Mucosa of gallbladder (tissue), 1 donor: ENCODE results near the gene ZNF277. TPM values are rescaled to one million over a fixed set of nuclear protein-coding genes. Genes with fewer than 3 reads are reported as not detected.

Experiments
- DNase-seq: peaks from one replicate; pipeline ENCODE4 v3.0.0-alpha.2; 2020; ENCODE audit warnings: low spot score
- total RNA-seq: library from RNA; stranded (reverse); gene quantifications from one replicate; pipeline ENCODE4 v1.2.1, GENCODE V29; 2021
- donor health status: DM: no; HTN: no; CAD: no.

The ZNF277 gene, protein sequence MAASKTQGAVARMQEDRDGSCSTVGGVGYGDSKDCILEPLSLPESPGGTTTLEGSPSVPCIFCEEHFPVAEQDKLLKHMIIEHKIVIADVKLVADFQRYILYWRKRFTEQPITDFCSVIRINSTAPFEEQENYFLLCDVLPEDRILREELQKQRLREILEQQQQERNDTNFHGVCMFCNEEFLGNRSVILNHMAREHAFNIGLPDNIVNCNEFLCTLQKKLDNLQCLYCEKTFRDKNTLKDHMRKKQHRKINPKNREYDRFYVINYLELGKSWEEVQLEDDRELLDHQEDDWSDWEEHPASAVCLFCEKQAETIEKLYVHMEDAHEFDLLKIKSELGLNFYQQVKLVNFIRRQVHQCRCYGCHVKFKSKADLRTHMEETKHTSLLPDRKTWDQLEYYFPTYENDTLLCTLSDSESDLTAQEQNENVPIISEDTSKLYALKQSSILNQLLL
- total RNA-seq = 29.4 TPM

DNA sequence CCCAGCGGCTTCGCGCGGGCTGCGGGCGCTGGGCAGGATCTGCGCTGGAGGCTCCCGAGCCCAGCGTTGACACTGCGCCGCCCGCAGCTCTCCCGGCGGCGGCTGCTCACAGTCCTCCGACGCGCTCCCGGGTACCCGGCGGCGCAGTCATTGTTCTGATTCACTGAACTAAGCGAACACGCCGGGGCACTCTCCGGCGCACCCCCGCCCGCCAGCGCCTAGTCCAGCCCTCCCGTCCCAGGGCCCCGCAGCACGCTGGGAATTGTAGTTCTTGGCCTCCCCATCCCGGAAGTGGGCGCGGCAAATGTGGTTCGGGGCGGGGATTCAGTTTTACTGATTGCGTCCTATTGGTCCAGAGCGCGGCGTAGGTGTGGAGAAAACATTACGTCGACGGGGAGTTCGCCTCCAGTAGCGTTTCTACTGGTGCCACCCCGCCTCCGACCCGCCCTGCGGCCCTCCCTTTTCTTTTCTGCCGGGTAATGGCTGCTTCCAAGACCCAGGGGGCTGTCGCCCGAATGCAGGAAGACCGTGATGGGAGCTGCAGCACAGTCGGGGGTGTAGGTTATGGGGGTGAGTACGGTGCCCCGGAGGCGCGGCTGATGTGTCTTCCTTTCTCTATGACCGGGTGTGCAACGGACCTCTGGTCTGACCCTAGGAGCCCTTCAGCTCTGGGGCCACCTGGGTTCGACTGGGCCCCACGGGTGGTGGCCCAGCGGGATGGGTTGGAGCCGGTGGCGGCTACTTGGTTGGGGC lies at the start of gene ZNF277, which contains the start of gene DOCK4:
TSS of gene ZNF277 (plus strand) at position 458 of the 753 bp plus-strand sequence. CDS start at position 480, 22 bp downstream.
TSS of gene DOCK4 (minus strand) at position 162 of the 753 bp plus-strand sequence. CDS start 261 bp downstream, outside the sequence.
- DNase-seq = peak; percentile 99

DNA sequence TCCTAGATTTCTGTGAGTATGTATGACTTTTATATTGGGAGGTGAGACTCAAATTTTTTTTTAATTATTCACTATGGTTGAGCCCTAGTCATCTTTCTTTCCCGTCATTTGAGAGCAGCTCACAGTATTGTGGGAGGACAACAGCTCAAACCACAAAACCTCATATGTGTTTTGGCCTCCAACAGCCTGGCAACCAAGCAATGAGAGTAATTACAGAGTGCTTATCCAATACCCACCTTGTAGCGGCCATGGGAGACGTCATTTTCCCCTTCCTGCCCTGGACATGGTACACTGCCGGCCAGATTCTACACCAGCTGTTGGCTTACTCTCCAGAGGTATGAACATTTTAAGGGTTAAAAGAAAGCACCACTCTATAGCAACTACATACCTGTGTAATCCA lies 49.4 kb upstream of the ZNF277 start:
- no peak for DNase-seq

DNA sequence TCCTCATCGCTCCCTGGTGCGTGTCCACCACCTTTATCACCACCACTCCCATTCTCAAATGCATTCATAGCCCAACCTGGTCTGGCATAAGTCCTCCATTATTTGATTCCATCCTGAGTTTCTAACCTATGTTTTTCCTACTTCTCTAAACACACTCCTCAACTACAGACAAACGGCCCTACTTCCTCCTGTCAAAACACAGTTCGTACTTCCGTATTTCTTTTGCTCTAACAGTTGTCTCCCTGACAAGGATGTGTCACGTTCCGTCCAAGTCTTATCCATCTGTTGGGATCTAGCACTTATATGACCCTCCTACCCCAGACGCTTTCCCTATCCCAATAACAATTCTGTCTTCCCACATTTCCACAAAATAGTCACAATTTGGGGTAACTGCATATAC lies 47.1 kb upstream of the ZNF277 start:
- no peak for DNase-seq

DNA sequence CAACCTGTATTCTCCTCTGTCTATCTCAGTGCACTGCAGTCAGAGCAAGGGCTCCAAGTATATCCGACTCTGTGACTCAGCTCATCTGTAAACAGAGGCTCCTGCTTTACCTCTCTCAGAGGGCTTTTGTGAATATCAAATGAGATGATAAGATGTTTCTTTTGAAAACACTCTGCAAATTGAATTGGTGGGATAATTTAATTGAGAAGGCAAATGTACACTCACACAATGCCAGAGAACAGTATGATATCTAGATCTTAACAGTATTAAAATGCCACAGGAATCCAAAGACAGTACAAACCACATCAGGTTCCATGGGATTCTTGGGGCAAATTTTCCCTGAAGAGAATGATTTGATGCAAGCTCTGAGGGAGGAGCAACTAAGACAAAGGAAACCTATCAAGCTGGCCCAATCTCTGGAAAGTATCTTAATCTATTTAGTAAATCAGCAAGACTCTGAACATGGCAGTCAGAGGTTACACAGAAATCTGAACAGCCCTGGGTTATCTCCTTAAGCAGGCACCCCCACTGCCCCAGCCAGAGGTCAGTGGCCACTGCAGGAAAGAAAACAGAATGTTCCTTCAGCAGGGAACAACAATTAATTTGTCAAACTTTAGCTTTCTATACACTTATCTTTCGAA lies 46.2 kb upstream of the ZNF277 start:
- DNase-seq = no peak

DNA sequence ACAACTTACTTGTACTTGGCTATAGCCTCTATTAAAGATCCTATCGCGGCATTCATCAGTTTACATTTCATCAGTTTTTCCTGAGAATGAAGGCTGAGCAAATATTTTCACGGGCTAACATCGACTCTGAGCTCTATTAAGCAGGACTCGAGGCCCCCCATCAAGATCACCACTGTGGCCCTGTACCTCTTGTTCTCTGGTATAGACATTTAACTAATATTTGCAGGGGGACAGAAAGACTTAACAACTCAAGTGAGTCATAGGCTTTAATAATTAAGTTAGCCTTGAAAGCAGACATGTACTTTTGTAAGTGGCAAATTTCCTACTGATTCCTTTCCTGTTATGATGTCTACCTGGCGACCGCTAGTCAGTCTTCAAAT lies 45.7 kb upstream of the ZNF277 start:
- DNase-seq = no peak

DNA sequence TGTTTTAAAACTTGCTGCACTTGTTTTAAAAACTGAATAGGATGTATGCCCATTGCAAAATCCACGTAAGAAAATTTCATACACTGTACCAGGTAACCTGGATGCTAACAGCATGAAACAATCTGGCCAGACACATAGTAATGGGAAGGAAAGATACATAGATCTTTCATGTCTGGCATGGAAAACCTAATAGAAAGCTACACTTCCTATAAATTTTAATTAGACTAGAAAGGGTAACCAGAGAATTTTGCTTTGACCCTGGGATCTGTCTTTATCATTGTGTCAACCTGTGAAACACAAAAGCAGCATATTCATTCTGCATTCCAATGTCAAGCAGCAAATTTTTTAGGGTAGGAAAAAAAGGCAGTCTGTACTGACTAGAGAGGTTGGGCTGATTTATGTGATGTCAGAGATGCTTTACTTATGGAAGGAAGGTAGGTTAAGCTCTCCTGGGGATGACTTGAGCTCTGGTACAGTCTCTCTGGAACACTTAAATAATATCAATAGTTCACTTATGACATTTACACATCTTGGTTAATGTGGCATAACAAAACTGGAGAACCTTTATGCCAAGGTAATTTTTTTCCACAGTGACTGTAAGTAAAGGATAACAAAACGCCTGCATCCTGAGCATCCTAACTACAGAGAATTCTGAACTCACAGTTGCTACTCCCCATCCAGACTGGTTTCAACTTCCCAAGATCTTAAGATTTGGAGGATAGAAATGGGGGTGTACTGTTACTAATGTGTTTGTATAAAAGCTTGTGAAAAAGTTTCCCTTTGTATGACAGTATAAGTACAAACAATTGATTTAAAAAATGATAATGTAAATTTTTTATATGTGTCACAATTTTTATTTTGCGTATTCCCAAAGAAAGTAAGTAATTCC lies 45.0 kb upstream of the ZNF277 start:
- no peak for DNase-seq

DNA sequence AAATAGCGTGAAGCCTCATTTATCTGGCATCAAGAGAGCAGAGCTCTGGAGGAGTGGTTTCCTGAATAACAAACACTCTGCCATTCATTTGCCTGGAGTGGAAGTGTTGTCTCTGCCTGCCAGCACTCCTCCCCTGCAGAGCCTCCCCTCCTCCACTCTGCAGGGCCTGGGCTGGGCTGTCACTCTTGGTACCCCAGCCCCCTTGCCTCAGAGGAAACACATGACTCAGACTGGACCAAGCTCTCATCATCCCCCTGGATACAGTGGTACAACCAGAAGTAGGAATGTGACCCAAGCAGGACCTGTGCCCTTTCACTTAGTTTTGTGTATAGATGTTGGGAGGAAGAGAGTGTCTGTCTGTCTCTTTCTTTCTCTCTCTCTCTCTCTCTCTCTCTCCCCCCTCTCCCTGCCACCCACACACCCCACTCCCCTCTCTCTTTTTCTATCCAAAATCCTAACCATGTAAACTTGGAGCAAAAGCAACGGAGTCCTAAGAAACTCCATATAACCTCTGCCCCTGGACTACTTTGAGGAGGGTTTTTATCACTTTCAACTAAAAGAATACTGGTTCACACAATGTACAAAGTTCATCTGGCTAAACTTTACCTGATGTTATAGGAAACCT lies 44.2 kb upstream of the ZNF277 start:
- DNase-seq = peak; percentile 29

DNA sequence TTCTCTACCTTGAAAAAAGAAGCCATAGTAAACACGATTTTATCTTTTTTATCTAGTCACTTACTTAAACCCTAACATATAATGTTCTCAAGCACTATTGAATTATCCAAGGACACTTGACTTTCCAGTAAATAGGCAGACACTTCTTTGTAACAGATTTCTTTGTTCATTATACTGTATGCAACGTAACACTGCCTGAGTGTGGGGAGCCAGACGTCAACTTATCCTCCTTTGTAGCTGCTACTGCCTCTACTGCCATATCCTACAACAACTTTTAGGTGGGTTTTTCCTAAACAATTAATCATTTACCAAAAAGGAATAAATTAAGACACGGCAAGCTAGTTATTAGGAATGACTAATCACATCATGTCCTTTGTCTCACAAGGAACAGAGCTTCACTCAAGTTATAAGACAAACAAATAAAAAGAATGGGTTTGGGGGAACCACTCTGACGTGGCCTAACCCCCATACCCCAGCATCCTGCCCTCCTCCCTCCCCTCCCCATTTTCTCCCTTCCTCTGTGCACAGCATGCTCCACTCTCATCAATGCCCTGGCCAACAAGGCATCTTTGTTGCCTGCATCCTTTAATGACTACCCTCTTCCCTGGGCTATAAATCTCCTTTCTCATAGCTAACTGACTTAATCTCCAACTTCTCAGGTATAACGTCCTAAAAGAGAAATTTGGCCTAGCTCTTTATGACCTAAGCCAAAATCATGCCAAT lies 43.5 kb upstream of the ZNF277 start:
- no peak for DNase-seq

DNA sequence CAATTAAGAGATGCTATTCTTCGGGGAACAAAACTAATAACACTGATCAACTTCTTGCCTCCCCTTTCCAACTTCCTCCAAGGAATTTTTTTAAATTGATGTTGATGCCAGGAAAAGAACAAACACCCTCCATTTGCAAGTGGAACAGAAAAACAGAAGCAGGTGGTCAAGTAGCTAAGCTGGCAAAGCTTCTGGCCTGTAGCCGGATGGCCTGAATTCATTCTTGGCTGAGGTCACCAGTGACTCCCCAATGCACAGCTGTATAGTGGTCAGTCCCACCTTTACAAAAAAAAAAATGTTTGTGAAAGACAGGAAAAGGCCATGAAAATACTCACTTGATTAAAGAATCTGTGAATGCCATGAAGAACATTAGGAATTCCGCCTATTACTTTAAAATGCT lies 39.3 kb upstream of the ZNF277 start:
- no peak for DNase-seq

DNA sequence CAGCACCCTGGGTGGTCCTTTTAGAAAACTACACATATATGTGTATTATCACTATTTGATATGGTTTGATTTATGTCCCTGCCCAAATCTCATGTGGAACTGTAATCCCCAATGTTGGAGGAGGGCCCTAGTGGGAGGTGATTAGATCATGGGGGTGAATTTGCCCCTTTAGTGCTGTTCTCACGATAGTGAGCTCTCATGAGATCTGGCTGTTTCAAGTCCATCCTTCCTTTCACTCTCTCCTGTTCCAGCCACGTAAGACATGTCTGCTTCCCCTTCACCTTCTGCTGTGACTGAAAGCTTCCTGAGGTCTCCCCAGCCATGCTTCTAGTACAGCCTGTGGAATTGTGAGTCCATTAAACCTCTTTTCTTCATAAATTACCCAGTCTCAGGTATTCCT lies 37.6 kb upstream of the ZNF277 start:
- DNase-seq = no peak

DNA sequence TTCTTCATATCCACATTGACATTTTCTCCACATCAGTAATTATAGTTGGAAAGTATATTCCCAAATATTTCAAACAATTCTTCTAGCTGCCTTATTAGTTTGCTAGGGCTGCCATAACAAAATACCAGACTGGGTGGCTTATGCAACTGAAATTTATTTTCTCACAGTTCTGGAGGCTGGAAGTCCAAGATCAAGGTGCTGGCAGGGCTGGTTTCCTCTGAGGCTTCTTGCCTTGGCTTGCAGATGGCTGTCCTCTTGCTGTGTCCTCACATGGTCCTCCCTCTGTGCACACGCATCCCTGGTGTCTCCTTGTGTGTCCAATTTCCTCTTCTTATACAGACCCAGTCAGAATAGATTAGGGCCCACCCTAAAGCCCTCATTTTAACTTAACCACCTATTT lies 34.8 kb upstream of the ZNF277 start:
- no peak for DNase-seq

DNA sequence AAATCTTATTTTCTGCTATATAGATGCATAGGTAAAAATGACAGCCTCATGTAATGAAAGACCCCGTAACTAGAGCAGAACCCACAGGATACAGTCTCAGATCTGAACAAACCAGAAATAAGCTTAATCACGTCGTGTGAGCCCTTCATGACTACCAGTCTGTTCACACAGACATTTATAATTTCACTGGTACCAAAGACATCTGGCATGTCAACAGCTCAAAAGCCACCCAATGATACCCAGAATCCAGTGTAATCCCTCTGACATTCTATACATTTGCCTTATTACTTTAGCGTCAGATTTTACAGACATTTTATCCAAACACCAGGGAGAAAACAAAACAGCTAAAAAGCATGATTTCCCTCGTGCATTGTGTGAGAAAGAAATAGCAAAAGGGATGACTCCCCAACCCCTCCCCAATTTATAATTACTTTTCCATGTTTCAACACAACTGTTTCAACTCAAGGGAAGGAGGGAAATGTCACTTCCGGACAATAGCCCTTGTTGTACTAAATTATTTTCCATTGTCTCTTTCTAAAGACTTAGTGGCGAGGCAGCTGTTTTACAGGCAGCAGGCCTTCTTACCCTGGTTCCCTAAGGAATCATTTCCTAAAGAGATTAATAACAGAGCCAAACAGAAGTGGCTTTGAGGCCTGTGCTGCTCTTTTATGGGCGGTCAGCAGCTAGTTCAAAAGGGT lies 33.5 kb upstream of the ZNF277 start:
- no peak for DNase-seq

DNA sequence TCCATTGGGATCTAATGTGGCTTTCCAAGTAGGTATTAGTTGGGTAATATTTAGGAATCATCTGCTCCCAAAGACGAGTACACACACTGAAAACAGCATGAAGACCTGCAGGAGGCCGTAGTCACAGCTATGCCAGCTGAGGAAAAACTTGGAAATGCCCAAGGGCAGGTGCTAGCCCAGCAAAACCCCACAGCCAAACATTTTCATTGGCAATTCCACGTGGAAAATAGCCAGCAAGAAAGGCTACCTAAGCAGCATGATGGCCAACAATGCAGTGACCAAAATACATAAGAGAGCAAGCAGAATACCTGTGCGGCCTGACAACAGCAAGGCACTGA lies 33.0 kb upstream of the ZNF277 start:
- DNase-seq = no peak

DNA sequence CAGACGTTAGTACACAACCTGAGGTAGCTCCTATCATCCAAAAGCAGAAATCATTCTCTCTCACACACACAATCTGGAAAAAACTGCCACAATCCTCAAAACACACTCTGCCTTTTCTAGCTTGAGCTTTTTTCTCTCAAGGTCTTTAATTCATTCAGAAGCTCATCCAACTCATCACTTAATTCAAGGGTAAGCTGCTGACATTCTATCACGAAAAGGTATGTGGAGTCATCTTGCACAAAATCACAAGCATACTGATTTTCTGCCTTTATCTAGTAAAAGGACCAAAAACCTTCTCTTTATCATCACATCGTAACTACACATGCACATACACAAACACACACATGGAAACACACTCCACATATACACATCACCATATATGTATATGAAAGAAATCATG lies 32.3 kb upstream of the ZNF277 start:
- DNase-seq = no peak

DNA sequence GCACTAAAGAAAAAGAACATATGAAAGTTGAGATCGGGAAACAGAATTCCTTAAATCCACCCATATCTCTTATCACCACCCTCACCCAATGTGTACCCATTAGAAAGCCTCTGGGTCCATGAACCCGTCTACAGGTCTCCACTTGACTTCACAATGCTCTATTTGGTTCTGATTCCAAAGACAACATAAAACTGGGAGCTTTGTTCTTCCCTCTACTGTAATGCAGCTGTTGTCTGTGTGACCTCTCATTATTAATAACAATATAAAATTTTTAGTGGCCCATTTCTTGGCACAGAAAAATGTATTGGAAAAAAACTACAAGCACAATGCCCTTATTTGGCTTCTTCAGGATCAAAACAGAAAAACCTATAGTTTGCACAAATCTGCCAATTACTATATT lies 30.3 kb upstream of the ZNF277 start:
- DNase-seq = no peak

DNA sequence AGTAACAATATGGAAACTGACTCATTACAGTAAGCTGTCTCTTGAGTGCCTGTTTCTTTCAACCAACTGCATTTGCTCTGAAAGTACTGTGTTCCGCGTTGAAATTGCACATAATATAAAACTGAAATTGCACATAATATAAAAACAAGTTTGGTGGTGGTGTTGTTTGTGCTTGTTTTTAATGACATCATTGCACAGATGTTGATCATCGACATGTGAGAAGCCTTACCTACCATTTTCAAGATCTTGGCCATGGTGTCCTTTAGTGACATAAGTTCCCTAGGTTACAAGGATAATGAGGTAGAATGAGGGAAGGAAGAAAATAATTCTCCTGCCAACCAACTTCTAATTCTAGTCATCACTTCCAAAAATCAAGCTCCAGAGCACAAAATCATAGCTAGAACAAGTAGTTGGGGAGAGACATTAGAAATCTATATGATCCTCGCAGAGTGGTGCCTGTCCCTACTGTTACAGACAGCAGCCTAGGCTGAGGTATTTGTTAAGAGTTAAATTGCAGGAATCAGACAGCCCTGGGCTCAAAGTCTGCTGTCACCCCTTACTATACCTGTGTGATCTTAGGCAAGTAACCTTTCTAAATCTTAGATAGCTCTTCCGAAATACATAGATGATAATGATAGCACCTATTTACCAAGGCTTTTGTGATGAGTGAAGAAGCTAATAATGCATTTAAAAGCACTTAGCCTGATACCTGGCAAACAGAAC lies 29.6 kb upstream of the ZNF277 start:
- no peak for DNase-seq

DNA sequence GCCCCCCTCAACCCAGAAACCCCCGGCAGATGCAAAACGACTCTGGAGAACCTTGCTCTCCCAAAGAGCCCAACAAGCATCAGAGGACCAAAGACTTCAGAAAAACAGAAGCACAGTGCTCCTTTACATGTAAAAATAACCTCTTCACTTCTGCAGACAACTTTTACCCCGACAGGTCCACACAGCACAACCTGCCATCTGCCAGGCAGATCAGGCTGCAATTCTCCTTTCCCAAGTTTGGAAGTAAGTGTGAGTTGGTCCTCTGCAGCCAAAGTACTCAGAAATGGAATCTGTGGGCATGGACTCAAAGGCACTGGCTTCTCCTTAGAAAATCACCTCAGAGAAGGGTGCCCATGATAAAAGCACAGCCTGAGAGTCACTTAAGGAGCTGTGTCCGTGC lies 26.3 kb upstream of the ZNF277 start:
- DNase-seq = no peak

DNA sequence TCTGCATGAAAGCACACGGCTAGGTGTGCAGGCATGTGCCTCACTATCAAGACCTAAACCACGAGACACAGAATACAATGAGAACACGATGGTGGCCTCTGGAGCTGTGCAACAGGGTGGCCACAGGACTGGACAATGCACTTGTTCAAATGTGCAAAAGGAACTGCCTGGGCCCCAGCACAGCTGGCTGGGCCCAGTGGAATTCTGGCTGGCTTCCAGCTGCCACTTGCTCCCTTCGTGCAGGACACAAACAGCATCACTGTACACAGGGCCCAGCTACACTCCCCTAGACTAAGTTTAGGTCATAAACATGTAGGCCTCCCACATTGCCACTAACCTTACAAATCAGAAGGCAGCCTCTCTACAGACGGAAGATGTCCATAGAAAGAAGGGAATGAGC lies 23.7 kb upstream of the ZNF277 start:
- DNase-seq = no peak

DNA sequence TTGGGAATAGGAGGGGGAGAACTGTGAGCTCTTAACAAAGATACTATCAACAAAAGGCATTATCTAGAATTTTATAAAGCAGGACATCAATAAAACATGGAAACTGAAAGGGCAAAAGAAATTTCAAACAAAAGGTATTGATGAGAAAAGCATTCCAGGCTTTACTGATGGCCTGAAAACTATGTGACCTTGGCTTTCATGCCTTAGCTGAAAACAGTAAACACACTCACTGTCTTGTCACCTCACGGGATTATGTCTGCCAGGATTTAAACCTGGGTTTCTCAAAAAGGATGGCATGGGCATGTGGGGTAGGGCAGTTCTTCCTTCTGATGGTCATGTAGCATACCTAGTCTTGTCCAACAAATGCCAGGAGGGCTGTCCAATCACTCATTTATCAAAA lies 23.2 kb upstream of the ZNF277 start:
- DNase-seq = no peak
